K562 (cell line): ENCODE data around the gene APOM. TPM values are rescaled to one million over a fixed set of nuclear protein-coding genes. Genes with fewer than 3 reads are reported as not detected.
A peak's percentile ranks its signal among the peaks of the same experiment; 100 is the strongest.

Source experiments
- CAMTA2 ChIP-seq: fragments of 250-450 bp; sonication (Bioruptor Pico); conservative IDR thresholded peaks from 2 replicates; pipeline ENCODE4 v1.5.1; 2022
- CBX8 ChIP-seq: fragments of 200-600 bp; sonication (generic); IDR thresholded peaks from 2 replicates; pipeline ENCODE4 v1.6.1; 2012; ENCODE audit warnings: borderline replicate concordance, mixed run types, low read depth, mild to moderate bottlenecking, moderate library complexity, mixed read lengths, low read length, control low read depth, inconsistent platforms; ENCODE audit not compliant: poor library complexity, severe bottlenecking; ENCODE audit errors: extremely low read depth
- CREB1 ChIP-seq, 2 experiments: sonication (generic) in 1 of 2; formaldehyde crosslinking in 1 of 2; IDR thresholded peaks; 2 replicates each; pipeline versions ENCODE4 v1.6.1 to v1.8.0; 2012 to 2022; ENCODE audit warnings: inconsistent platforms in 1 of 2, mild to moderate bottlenecking in 1 of 2, missing genetic modification reagents in 1 of 2, moderate library complexity in 1 of 2
- FOXJ3 ChIP-seq: sonication (generic); formaldehyde crosslinking; IDR thresholded peaks from 2 replicates; pipeline ENCODE4 v1.4.0; 2020; ENCODE audit warnings: mild to moderate bottlenecking, missing genetic modification reagents
- HLTF ChIP-seq: fragments of 450-650 bp; IDR thresholded peaks from 2 replicates; pipeline ENCODE4 v1.6.1; 2016
- HSF4 ChIP-seq: fragments of 250-450 bp; sonication (Bioruptor Pico); IDR thresholded peaks from 2 replicates; pipeline ENCODE4 v2.1.2; 2022; ENCODE audit warnings: mild to moderate bottlenecking, moderate library complexity, borderline replicate concordance
- KDM1A ChIP-seq, 2 experiments: fragments of 450-650 bp; IDR thresholded peaks; 2 replicates each; pipeline ENCODE4 v1.6.1; 2016; ENCODE audit warnings: mild to moderate bottlenecking in 2 of 2
- RBM34 ChIP-seq: fragments of 200-400 bp; formaldehyde crosslinking; IDR thresholded peaks from 2 replicates; pipeline ENCODE4 v1.6.1; 2018; ENCODE audit warnings: low read length, borderline replicate concordance; ENCODE audit not compliant: insufficient read depth
- TAF15 ChIP-seq: fragments of 200-400 bp; formaldehyde crosslinking; IDR thresholded peaks from 2 replicates; pipeline ENCODE4 v1.6.1; 2017; ENCODE audit warnings: mild to moderate bottlenecking, low read depth, low read length, moderate library complexity
- TARDBP ChIP-seq: fragments of 450-650 bp; IDR thresholded peaks from 2 replicates; pipeline ENCODE4 v1.6.1; 2016
- TCF7L2 ChIP-seq: fragments of 150-350 bp; IDR thresholded peaks from 2 replicates; pipeline ENCODE4 v1.6.1; 2016; ENCODE audit warnings: low read depth, mild to moderate bottlenecking, low read length, moderate library complexity
- TEAD2 ChIP-seq: fragments of 450-650 bp; IDR thresholded peaks from 2 replicates; pipeline ENCODE4 v1.6.1; 2016; ENCODE audit warnings: missing genetic modification characterization, control low read depth, missing compliant biosample characterization
- ZBTB7A ChIP-seq: IDR thresholded peaks from 2 replicates; pipeline ENCODE4 v1.6.1; 2011; ENCODE audit warnings: low read depth, mild to moderate bottlenecking, low read length, moderate library complexity, borderline replicate concordance; ENCODE audit not compliant: control insufficient read depth
- ZNF140 ChIP-seq: fragments of 250-450 bp; sonication (Bioruptor Pico); IDR thresholded peaks from 2 replicates; pipeline ENCODE4 v1.8.0; 2021; ENCODE audit warnings: moderate library complexity, mild to moderate bottlenecking, inconsistent platforms
- ZNF143 ChIP-seq: sonication (generic); formaldehyde crosslinking; IDR thresholded peaks from 2 replicates; pipeline ENCODE4 v1.9.0; 2022; ENCODE audit warnings: mild to moderate bottlenecking, missing genetic modification reagents
- ZNF347 ChIP-seq: fragments of 450-650 bp; formaldehyde crosslinking; IDR thresholded peaks from 2 replicates; pipeline ENCODE4 v1.4.0; 2020; ENCODE audit warnings: low read depth, mild to moderate bottlenecking, moderate library complexity
- polyA plus RNA-seq, 8 experiments: library from polyadenylated mRNA; depleted of rRNA in 4 of 8; stranded (reverse) in 5 of 8; unstranded in 3 of 8; fragments of >200 nt; fragmentation: Nextera tagmentation in 2 of 8; fragmentation: Illumina TruSeq in 1 of 8; extraction: Ambion mirVana in 2 of 8; extraction: Trizol in 1 of 8; gene quantifications; 2 replicates each; pipeline versions ENCODE4 v1.2.1 to v1.2.3, GENCODE V29; 2011 to 2014; ENCODE audit warnings: inconsistent platforms in 1 of 8, missing spikeins in 1 of 8
- total RNA-seq, 7 experiments: library from RNA; depleted of rRNA in 6 of 7; stranded (reverse); fragments of >200 nt in 6 of 7; fragmentation: Illumina TruSeq in 2 of 7; extraction: Trizol in 2 of 7; gene quantifications; 2 replicates each; pipeline versions ENCODE4 v1.2.1 to v1.2.3, GENCODE V29; 2011 to 2021; ENCODE audit warnings: low replicate concordance in 1 of 7
- TF ChIP-seq, protein P1 (sequence below): sonication (generic); formaldehyde crosslinking; IDR thresholded peaks from 2 replicates; pipeline ENCODE4 v1.8.1; 2023; ENCODE audit warnings: mild to moderate bottlenecking, missing genetic modification reagents, moderate library complexity
- TF ChIP-seq, protein P2 (sequence below), 2 experiments: fragments of 450-650 bp; conservative IDR thresholded peaks; 2 replicates each; pipeline ENCODE4 v1.6.1; 2017; ENCODE audit warnings: mild to moderate bottlenecking in 2 of 2, moderate library complexity in 2 of 2
- TF ChIP-seq, protein P3 (sequence below): fragments of 200-800 bp; sonication (Bioruptor generic); IDR thresholded peaks from 2 replicates; pipeline ENCODE4 v1.6.1; 2017; ENCODE audit warnings: missing genetic modification characterization, missing compliant biosample characterization
- TF ChIP-seq, protein P4 (sequence below): IDR thresholded peaks from 2 replicates; pipeline ENCODE4 v1.6.1; 2011; ENCODE audit warnings: borderline replicate concordance, low read depth, mild to moderate bottlenecking, moderate library complexity, low read length; ENCODE audit not compliant: insufficient read depth, poor library complexity, severe bottlenecking

Gene APOM
- total and polyA plus RNA-seq, 9 of the 15 experiments (the other 6 are each of a cell fraction or from before 2014, with no cell fraction given), result 5.7 to 24.3 (median 10.4) TPM

DNA sequence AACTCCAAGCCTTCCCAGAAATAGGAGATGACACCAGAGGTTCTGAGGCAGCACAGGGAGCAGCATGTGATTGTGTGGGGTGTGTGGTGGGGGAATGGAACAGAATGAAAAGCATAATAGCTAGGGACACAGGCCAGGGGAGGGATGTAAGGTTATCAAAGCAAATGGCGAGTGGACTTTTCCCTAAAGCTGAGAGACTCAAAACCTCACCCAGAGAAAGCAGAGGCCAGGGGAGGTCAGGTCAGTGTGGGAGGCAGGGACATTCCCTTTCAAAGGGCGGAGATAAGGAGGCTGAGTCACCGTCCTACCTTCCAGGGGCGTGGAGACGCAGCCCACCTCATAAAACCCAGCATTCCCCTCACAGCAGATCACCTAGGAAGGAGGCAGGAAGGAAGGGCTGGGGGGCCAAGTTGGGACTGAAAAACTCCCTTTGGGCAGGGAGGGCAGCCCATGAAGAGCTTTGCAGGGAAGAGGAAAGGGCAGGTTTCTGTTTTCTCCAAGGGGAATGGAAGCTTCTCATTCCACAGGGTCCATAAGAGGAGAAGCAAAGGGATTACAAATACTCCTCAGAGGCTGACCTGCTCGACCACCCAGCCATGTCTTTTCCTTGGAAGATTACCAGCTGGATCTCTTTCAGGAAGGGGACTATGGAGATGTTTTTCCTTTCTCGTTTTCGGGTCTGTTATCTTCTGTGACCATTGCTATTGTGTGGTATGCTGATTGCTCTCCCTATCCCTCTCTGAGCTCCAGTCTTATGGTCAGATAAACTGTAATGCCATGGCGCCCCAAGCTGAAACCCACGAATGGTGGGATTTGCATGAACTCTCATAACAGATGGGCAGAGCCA, 34.8 kb downstream of the APOM start (continued):
- TF ChIP-seq, protein P1, sequence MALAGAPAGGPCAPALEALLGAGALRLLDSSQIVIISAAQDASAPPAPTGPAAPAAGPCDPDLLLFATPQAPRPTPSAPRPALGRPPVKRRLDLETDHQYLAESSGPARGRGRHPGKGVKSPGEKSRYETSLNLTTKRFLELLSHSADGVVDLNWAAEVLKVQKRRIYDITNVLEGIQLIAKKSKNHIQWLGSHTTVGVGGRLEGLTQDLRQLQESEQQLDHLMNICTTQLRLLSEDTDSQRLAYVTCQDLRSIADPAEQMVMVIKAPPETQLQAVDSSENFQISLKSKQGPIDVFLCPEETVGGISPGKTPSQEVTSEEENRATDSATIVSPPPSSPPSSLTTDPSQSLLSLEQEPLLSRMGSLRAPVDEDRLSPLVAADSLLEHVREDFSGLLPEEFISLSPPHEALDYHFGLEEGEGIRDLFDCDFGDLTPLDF (CRISPR knock-in tag), result no peak
- TF ChIP-seq RBM34 (no peak), ZBTB7A (peak; percentile 100), HSF4 (no peak; the same call in none of the 2 replicates), ZNF140 (CRISPR knock-in tag) (no peak), CBX8 (no peak), CAMTA2 (CRISPR knock-in tag) (no peak), TCF7L2 (no peak; the same call in 1 of the 2 replicates), HLTF (peak; percentile 51; the same call in 1 of the 2 replicates), TAF15 (no peak), CREB1 (IDR thresholded peaks at IDR 0.05) (0 out of 2 replicates have a peak, but pooled peaks have one; percentile 30), CREB1 (CRISPR knock-in tag; IDR thresholded peaks at IDR 0.05) (0 out of 2 replicates have a peak, but pooled peaks have one; percentile 42), FOXJ3 (CRISPR knock-in tag) (no peak), KDM1A (IDR thresholded peaks at IDR 0.05) (peak; percentile 89 to 92), TARDBP (peak; percentile 54; the same call in 1 of the 2 replicates), ZNF347 (CRISPR knock-in tag) (no peak), ZNF143 (no peak), TEAD2 (tag) (no peak)
- TF ChIP-seq, protein P2, sequence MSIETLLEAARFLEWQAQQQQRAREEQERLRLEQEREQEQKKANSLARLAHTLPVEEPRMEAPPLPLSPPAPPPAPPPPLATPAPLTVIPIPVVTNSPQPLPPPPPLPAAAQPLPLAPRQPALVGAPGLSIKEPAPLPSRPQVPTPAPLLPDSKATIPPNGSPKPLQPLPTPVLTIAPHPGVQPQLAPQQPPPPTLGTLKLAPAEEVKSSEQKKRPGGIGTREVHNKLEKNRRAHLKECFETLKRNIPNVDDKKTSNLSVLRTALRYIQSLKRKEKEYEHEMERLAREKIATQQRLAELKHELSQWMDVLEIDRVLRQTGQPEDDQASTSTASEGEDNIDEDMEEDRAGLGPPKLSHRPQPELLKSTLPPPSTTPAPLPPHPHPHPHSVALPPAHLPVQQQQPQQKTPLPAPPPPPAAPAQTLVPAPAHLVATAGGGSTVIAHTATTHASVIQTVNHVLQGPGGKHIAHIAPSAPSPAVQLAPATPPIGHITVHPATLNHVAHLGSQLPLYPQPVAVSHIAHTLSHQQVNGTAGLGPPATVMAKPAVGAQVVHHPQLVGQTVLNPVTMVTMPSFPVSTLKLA (conservative IDR thresholded peaks at IDR 0.05), result peak in 1 of 2 experiments; percentile 87; a peak in 2 of 4 replicates
- TF ChIP-seq, protein P3, sequence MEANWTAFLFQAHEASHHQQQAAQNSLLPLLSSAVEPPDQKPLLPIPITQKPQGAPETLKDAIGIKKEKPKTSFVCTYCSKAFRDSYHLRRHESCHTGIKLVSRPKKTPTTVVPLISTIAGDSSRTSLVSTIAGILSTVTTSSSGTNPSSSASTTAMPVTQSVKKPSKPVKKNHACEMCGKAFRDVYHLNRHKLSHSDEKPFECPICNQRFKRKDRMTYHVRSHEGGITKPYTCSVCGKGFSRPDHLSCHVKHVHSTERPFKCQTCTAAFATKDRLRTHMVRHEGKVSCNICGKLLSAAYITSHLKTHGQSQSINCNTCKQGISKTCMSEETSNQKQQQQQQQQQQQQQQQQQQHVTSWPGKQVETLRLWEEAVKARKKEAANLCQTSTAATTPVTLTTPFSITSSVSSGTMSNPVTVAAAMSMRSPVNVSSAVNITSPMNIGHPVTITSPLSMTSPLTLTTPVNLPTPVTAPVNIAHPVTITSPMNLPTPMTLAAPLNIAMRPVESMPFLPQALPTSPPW (CRISPR knock-in tag), result peak; percentile 70
- TF ChIP-seq, protein P4, sequence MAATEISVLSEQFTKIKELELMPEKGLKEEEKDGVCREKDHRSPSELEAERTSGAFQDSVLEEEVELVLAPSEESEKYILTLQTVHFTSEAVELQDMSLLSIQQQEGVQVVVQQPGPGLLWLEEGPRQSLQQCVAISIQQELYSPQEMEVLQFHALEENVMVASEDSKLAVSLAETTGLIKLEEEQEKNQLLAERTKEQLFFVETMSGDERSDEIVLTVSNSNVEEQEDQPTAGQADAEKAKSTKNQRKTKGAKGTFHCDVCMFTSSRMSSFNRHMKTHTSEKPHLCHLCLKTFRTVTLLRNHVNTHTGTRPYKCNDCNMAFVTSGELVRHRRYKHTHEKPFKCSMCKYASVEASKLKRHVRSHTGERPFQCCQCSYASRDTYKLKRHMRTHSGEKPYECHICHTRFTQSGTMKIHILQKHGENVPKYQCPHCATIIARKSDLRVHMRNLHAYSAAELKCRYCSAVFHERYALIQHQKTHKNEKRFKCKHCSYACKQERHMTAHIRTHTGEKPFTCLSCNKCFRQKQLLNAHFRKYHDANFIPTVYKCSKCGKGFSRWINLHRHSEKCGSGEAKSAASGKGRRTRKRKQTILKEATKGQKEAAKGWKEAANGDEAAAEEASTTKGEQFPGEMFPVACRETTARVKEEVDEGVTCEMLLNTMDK, result no peak
